H9 (cell line): ENCODE data around the gene SLC28A3. TPM values are rescaled to one million over a fixed set of nuclear protein-coding genes. Genes with fewer than 3 reads are reported as not detected.
A peak's percentile ranks its signal among the peaks of the same experiment; 100 is the strongest.

ENCODE experiments used
- DNase-seq: peaks from one replicate; pipeline ENCODE4 v3.0.0-alpha.2; 2017
- H2AFZ ChIP-seq: one replicate; pipeline ENCODE4 v1.6.1; 2013; ENCODE audit warnings: mild to moderate bottlenecking, low read length, control low read depth, moderate library complexity
- H2AK5ac ChIP-seq: 2 replicates; pipeline ENCODE4 v1.6.1; 2013; ENCODE audit warnings: low read length, control low read depth, mixed read lengths; ENCODE audit not compliant: insufficient read length
- H2BK120ac ChIP-seq: one replicate; pipeline ENCODE4 v1.6.1; 2013; ENCODE audit warnings: low read depth, mild to moderate bottlenecking, low read length, control low read depth, inconsistent platforms; ENCODE audit not compliant: poor library complexity, severe bottlenecking
- H2BK12ac ChIP-seq: 2 replicates; pipeline ENCODE4 v1.6.1; 2013; ENCODE audit warnings: low read length, control low read depth, mixed read lengths, low read depth; ENCODE audit not compliant: insufficient read length
- H2BK15ac ChIP-seq: 2 replicates; pipeline ENCODE4 v1.6.1; 2013; ENCODE audit warnings: low read depth, low read length, control low read depth
- H2BK20ac ChIP-seq: one replicate; pipeline ENCODE4 v1.6.1; 2013; ENCODE audit warnings: low read depth, mild to moderate bottlenecking, low read length, control low read depth, inconsistent platforms; ENCODE audit not compliant: poor library complexity, severe bottlenecking
- H2BK5ac ChIP-seq: 2 replicates; pipeline ENCODE4 v1.6.1; 2013; ENCODE audit warnings: low read length, control low read depth, mixed read lengths; ENCODE audit not compliant: insufficient read length
- H3K14ac ChIP-seq: 2 replicates; pipeline ENCODE4 v1.6.1; 2013; ENCODE audit warnings: low read length, control low read depth; ENCODE audit not compliant: insufficient read depth
- H3K18ac ChIP-seq: 2 replicates; pipeline ENCODE4 v1.6.1; 2013; ENCODE audit warnings: low read depth, mild to moderate bottlenecking, mixed read lengths, low read length, control low read depth; ENCODE audit not compliant: insufficient read length
- H3K23ac ChIP-seq: 2 replicates; pipeline ENCODE4 v1.6.1; 2013; ENCODE audit warnings: low read length, control low read depth, mixed read lengths, low read depth; ENCODE audit not compliant: insufficient read length
- H3K23me2 ChIP-seq: 2 replicates; pipeline ENCODE4 v1.6.1; 2013; ENCODE audit warnings: low read depth, mild to moderate bottlenecking, mixed read lengths, low read length, control low read depth; ENCODE audit not compliant: insufficient read length, poor library complexity, severe bottlenecking
- H3K27ac ChIP-seq: 2 replicates; pipeline ENCODE4 v1.5.1; 2013; ENCODE audit warnings: low read length, control low read depth, mixed read lengths, low read depth; ENCODE audit not compliant: insufficient read length
- H3K27me3 ChIP-seq: 2 replicates; pipeline ENCODE4 v1.6.1; 2013; ENCODE audit warnings: low read length, control low read depth, inconsistent platforms; ENCODE audit not compliant: insufficient read depth
- H3K4ac ChIP-seq: 2 replicates; pipeline ENCODE4 v1.6.1; 2013; ENCODE audit warnings: low read depth, mild to moderate bottlenecking, control low read depth, inconsistent platforms, low read length, moderate library complexity
- H3K4me1 ChIP-seq: 2 replicates; pipeline ENCODE4 v1.6.1; 2013; ENCODE audit warnings: low read length, control low read depth, inconsistent platforms; ENCODE audit not compliant: insufficient read depth
- H3K4me2 ChIP-seq: 2 replicates; pipeline ENCODE4 v1.6.1; 2013; ENCODE audit warnings: low read length, control low read depth, mixed read lengths; ENCODE audit not compliant: insufficient read length, insufficient read depth
- H3K56ac ChIP-seq: 2 replicates; pipeline ENCODE4 v1.6.1; 2013; ENCODE audit warnings: low read depth, mild to moderate bottlenecking, mixed read lengths, low read length, control low read depth; ENCODE audit not compliant: insufficient read length
- H3K79me1 ChIP-seq: 2 replicates; pipeline ENCODE4 v1.6.1; 2013; ENCODE audit warnings: low read depth, mild to moderate bottlenecking, moderate library complexity, low read length, control low read depth, inconsistent platforms; ENCODE audit not compliant: insufficient read depth, poor library complexity, severe bottlenecking
- H3K79me2 ChIP-seq: 2 replicates; pipeline ENCODE4 v1.6.1; 2013; ENCODE audit warnings: low read length, control low read depth, inconsistent platforms; ENCODE audit not compliant: insufficient read depth
- H3K9ac ChIP-seq: 2 replicates; pipeline ENCODE4 v1.6.1; 2013; ENCODE audit warnings: low read length, control low read depth, mixed read lengths; ENCODE audit not compliant: insufficient read length; ENCODE audit errors: extremely low read depth
- H3K9me3 ChIP-seq: one replicate; pipeline ENCODE4 v1.6.1; 2013; ENCODE audit warnings: low read depth, low read length, inconsistent platforms; ENCODE audit not compliant: control insufficient read depth
- H3T11ph ChIP-seq: one replicate; pipeline ENCODE4 v1.6.1; 2013; ENCODE audit warnings: mild to moderate bottlenecking, low read length, control low read depth, inconsistent platforms
- H4K20me1 ChIP-seq: one replicate; pipeline ENCODE4 v1.6.1; 2013; ENCODE audit not compliant: control insufficient read depth, insufficient read length, insufficient read depth
- H4K5ac ChIP-seq: 2 replicates; pipeline ENCODE4 v1.6.1; 2013; ENCODE audit warnings: low read depth, mild to moderate bottlenecking, mixed read lengths, low read length, control low read depth; ENCODE audit not compliant: insufficient read length
- H4K8ac ChIP-seq: replicated peaks from 2 replicates; pipeline ENCODE4 v1.6.1; 2013; ENCODE audit warnings: low read length, control low read depth, mixed read lengths, low read depth; ENCODE audit not compliant: insufficient read length
- H4K91ac ChIP-seq: 2 replicates; pipeline ENCODE4 v1.6.1; 2013; ENCODE audit warnings: low read depth, mild to moderate bottlenecking, moderate library complexity, mixed read lengths, low read length, control low read depth; ENCODE audit not compliant: insufficient read length
- H3K27ac Mint-ChIP-seq, 3 experiments: 2 replicates in 2 of 3; 3 replicates in 1 of 3; pipeline ENCODE4 v1.8.0; 2020 to 2021; ENCODE audit warnings: mixed read lengths in 3 of 3, mild to moderate bottlenecking in 1 of 3, moderate library complexity in 1 of 3
- H3K27me3 Mint-ChIP-seq: 2 replicates; pipeline ENCODE4 v1.8.0; 2021; ENCODE audit warnings: low read depth, mild to moderate bottlenecking, moderate library complexity, mixed read lengths
- H3K36me3 Mint-ChIP-seq, 3 experiments: 2 replicates in 2 of 3; 3 replicates in 1 of 3; pipeline ENCODE4 v1.8.0; 2020 to 2021; ENCODE audit warnings: low read depth in 3 of 3, mixed read lengths in 3 of 3; ENCODE audit not compliant: insufficient read depth in 1 of 3
- H3K4me1 Mint-ChIP-seq, 2 experiments: 2 replicates each; pipeline ENCODE4 v1.8.0; 2020; ENCODE audit warnings: mixed read lengths in 2 of 2
- H3K4me3 Mint-ChIP-seq, 2 experiments: 2 replicates in 1 of 2; 3 replicates in 1 of 2; pipeline ENCODE4 v1.8.0; 2020 to 2021; ENCODE audit warnings: mild to moderate bottlenecking in 2 of 2, mixed read lengths in 2 of 2, moderate library complexity in 1 of 2
- H3K9me3 Mint-ChIP-seq, 2 experiments: 2 replicates in 1 of 2; 3 replicates in 1 of 2; pipeline ENCODE4 v1.8.0; 2020; ENCODE audit warnings: mild to moderate bottlenecking in 2 of 2, mixed read lengths in 2 of 2, moderate library complexity in 1 of 2
- WGBS: extraction: QIAGEN DNeasy Blood & Tissue Kit; methylation state at CpG from one replicate; pipeline ENCODE4 v1.1.7; 2013; ENCODE audit warnings: missing lambda C conversion rate, low lambda C conversion rate, mixed read lengths; ENCODE audit not compliant: insufficient read length; ENCODE audit errors: extremely low coverage; 5-methylcytosine and 5-hydroxymethylcytosine counted together
- total RNA-seq: library from RNA; stranded (reverse); gene quantifications from 2 replicates; pipeline ENCODE4 v1.2.1, GENCODE V29; 2021
- TF ChIP-seq, protein P1 (sequence below): fragments of 200-600 bp; sonication (generic); conservative IDR thresholded peaks from 3 replicates; pipeline ENCODE4 v1.8.0; 2021; ENCODE audit warnings: antibody characterized with exemption, mild to moderate bottlenecking

Gene SLC28A3
- total RNA-seq, 1 experiment from 2014 or later: not detected

DNA sequence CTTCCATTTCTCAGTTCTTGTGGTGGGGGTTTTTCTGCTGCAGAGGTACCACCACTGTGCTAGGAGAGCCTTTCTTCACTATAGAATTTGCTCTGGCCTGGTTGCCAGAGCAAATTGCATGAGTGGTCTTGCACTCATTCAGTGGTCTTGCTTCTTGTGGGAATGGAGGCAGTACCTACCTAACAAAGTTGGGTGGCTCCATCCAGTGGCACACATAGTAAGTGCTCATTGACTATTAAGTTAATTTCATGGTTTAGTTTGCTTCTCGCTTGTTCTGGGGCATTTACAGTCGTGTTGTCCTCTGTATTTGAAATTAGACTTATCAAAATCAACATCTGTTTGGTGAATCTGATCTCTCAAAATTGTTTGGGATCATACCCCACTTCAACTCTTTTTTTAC is 23.0 kb downstream of the SLC28A3 start:
- Histone ChIP-seq H2BK5ac (no peak overlapping the region), H4K8ac (no peak overlapping the region), H3K14ac (no peak overlapping the region), H3K23ac (no peak overlapping the region), H3K27me3 (no peaks in the 10 kb centered on the region), H4K20me1 (no peaks in the 10 kb centered on the region), H2BK12ac (no peak overlapping the region), H2BK120ac (no peak overlapping the region), H2AK5ac (no peak overlapping the region), H4K5ac (no peak overlapping the region), H3K23me2 (no peaks in the 10 kb centered on the region), H3K9ac (no peak overlapping the region), H3K79me2 (no peaks in the 10 kb centered on the region), H3K4me1 (no peaks in the 10 kb centered on the region), H3T11ph (no peak overlapping the region), H2BK20ac (no peak overlapping the region), H2AFZ (no peak overlapping the region), H3K56ac (no peak overlapping the region), H3K79me1 (no peaks in the 10 kb centered on the region), H3K18ac (no peak overlapping the region), H3K4ac (no peak overlapping the region), H4K91ac (no peak overlapping the region), H3K4me2 (no peak overlapping the region), H3K9me3 (no peaks in the 10 kb centered on the region), H2BK15ac (no peak overlapping the region), H3K27ac (no peak overlapping the region)
- Mint-ChIP-seq H3K27ac (no peak overlapping the region), H3K9me3 (no peaks in the 10 kb centered on the region), H3K27me3 (peaks cover 5% of the 10 kb centered on the region), H3K4me3 (no peak overlapping the region), H3K36me3 (no peaks in the 10 kb centered on the region), H3K4me1 (no peaks in the 10 kb centered on the region)
- no peak for DNase-seq
- TF ChIP-seq, protein P1, sequence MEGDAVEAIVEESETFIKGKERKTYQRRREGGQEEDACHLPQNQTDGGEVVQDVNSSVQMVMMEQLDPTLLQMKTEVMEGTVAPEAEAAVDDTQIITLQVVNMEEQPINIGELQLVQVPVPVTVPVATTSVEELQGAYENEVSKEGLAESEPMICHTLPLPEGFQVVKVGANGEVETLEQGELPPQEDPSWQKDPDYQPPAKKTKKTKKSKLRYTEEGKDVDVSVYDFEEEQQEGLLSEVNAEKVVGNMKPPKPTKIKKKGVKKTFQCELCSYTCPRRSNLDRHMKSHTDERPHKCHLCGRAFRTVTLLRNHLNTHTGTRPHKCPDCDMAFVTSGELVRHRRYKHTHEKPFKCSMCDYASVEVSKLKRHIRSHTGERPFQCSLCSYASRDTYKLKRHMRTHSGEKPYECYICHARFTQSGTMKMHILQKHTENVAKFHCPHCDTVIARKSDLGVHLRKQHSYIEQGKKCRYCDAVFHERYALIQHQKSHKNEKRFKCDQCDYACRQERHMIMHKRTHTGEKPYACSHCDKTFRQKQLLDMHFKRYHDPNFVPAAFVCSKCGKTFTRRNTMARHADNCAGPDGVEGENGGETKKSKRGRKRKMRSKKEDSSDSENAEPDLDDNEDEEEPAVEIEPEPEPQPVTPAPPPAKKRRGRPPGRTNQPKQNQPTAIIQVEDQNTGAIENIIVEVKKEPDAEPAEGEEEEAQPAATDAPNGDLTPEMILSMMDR: peak; percentile 51; the same call in 2 of the 3 replicates
- WGBS: no CpG with 5 or more reads among the region's 2 CpGs
